ENCODE data around the gene SULF2.
A peak's percentile ranks its signal among the peaks of the same experiment; 100 is the strongest.

SULF2 gene

DNA sequence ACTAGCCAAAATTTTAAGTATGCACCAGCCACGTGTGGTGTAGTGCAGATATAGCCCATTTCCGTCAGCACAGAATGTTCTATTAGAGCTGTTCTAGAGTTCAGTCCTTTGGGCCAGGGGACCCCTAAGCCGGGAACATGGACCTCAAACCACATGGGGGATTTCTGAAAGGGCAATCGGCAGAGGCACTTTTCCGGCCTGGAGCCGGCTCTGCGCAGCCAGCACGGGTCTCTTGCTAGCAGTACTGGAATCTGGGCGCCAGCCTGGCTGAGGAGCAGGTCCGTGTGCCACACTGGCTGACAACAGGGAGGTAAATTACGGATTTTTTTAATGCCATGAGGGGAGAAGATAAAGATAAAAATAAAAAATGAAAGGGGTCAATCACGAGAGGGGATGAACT is 120.5 kb downstream of the SULF2 start:
- no peaks in the 10 kb centered on the region for H3K4me1 ChIP-seq
- peaks cover 37% of the 10 kb centered on the region for H3K36me3 ChIP-seq
- no peak overlapping the region for H3K4me3 ChIP-seq (ENCODE audit: low read depth, low read length)
- TF ChIP-seq CTCF (IDR thresholded peaks at IDR 0.05; ENCODE audit: low read depth, low read length) = no peak
- no peaks in the 10 kb centered on the region for H3K27me3 ChIP-seq
- no peak for DNase-seq
- H3K9me3 ChIP-seq = no peaks in the 10 kb centered on the region

DNA sequence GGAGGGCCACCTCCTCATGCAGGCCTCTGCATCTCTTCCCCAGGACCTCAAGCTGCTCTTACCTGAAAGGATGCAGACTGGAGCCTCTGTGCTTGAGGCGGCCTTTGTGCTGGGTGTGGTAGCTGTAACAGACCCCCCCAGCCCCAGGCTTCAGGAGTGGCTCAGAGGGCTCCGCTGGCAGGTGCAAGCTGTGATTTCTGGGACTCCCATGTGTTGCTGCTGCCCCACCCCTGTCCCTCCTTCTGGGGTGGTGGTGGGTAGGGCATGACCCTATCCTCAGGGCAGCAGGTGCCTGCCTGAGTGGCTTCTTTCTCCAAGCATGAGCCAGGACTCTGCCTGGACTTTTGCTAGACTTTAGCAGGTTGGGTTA is 121.2 kb downstream of the SULF2 start:
- Histone ChIP-seq H3K27me3 (no peaks in the 10 kb centered on the region), H3K9me3 (no peaks in the 10 kb centered on the region), H3K4me1 (no peaks in the 10 kb centered on the region), H3K36me3 (peaks cover 40% of the 10 kb centered on the region), H3K4me3 (ENCODE audit: low read depth, low read length) (no peak overlapping the region)
- no peak for TF ChIP-seq CTCF (IDR thresholded peaks at IDR 0.05; ENCODE audit: low read depth, low read length)
- no peak for DNase-seq

DNA sequence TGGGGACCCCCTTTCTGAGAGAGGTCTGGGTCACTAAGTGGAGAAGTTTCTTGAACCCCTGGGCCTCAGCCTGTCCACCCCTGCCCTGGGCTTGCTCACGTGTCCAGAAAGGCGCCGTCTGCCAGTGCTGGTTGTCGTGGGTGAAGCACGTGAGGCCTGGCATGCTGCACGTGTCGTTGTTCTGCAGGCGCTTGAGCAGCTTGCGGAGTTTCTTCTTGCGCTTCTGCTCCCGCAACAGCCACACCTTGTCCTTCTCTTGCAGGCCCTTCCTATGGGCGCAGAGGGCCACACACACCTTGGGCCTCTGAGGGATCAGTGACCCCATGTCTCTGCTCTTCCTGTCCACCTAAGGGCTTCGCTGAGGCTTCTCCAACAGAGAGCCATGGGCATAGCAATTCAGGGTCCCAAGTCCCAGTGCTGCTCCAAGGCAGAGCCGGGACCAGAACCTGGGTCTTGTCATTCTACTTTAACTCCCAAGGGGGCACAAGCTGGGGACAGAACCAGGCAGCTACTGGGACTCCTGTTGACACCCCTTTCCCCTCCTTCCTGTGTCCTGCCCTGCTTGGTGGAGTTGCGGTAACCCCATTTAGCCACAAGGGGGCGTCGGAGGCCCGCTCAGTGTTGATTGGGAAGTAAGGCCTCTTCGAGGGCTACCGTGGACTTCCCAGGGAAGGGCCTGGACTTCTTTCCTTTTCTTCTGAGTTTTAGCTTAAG is 121.8 kb downstream of the SULF2 start:
- no peaks in the 10 kb centered on the region for H3K9me3 ChIP-seq
- peak; percentile 98 for TF ChIP-seq CTCF (IDR thresholded peaks at IDR 0.05; ENCODE audit: low read depth, low read length)
- no peak overlapping the region for H3K4me3 ChIP-seq (ENCODE audit: low read depth, low read length)
- H3K4me1 ChIP-seq = no peaks in the 10 kb centered on the region
- peak; percentile 78 for DNase-seq
- H3K36me3 ChIP-seq = peaks cover 42% of the 10 kb centered on the region
- no peaks in the 10 kb centered on the region for H3K27me3 ChIP-seq

GRCh38 chr20:47662483-47663353 is 122.6 kb downstream of the SULF2 start:
- peaks cover 49% of the 10 kb centered on the region for H3K36me3 ChIP-seq

GRCh38 chr20:47661714-47662113 is 123.6 kb downstream of the SULF2 start:
- Histone ChIP-seq H3K4me1 (no peaks in the 10 kb centered on the region), H3K9me3 (no peaks in the 10 kb centered on the region), H3K27me3 (no peaks in the 10 kb centered on the region), H3K36me3 (peaks cover 49% of the 10 kb centered on the region), H3K4me3 (ENCODE audit: low read depth, low read length) (no peak overlapping the region)
- TF ChIP-seq CTCF (IDR thresholded peaks at IDR 0.05; ENCODE audit: low read depth, low read length) = no peak
- no peak for DNase-seq

More at GRCh38 chr20:47662483-47663353, 122.6 kb downstream of the SULF2 start:
- H3K27me3 ChIP-seq = no peaks in the 10 kb centered on the region
- DNase-seq = no peak
- no peaks in the 10 kb centered on the region for H3K4me1 ChIP-seq
- H3K9me3 ChIP-seq = no peaks in the 10 kb centered on the region
- TF ChIP-seq CTCF (IDR thresholded peaks at IDR 0.05; ENCODE audit: low read depth, low read length) = no peak
- H3K4me3 ChIP-seq (ENCODE audit: low read depth, low read length) = no peak overlapping the region

Measured in BE2C (cell line).